Measurements from ENCODE around the gene FOXO3.

The FOXO3 gene

GRCh38 chr6:108576709-108577108, 16.0 kb downstream of the FOXO3 start:
- H3K36me3 ChIP-seq (ENCODE audit: control insufficient read depth, insufficient read depth, low read length): no peaks in the 10 kb centered on the region
- no peaks in the 10 kb centered on the region for H3K9me3 ChIP-seq (ENCODE audit: control insufficient read depth, low read length)
- no peaks in the 10 kb centered on the region for H3K27me3 ChIP-seq (ENCODE audit: control insufficient read depth, insufficient read depth, low read length, poor library complexity, severe bottlenecking)
- H3K27ac ChIP-seq (ENCODE audit: insufficient read depth, low read depth, low read length, poor library complexity, severe bottlenecking): no peak overlapping the region
- peaks cover 5% of the 10 kb centered on the region for H3K4me1 ChIP-seq (ENCODE audit: control insufficient read depth, insufficient read depth, low read length)
- no peak overlapping the region for H3K4me3 ChIP-seq (ENCODE audit: insufficient read depth, low read depth, low read length)
- no CpG with 5 or more reads among the region's 1 CpG for WGBS, 2 experiments

- 94 to 99% methylated on average over 4 of the region's 4 CpGs for WGBS, 2 experiments
- H3K36me3 ChIP-seq (ENCODE audit: control insufficient read depth, insufficient read depth, low read length): no peaks in the 10 kb centered on the region
- no peak overlapping the region for H3K27ac ChIP-seq (ENCODE audit: insufficient read depth, low read depth, low read length, poor library complexity, severe bottlenecking)
- H3K4me3 ChIP-seq (ENCODE audit: insufficient read depth, low read depth, low read length): no peak overlapping the region
- H3K9me3 ChIP-seq (ENCODE audit: control insufficient read depth, low read length): no peaks in the 10 kb centered on the region
- H3K27me3 ChIP-seq (ENCODE audit: control insufficient read depth, insufficient read depth, low read length, poor library complexity, severe bottlenecking): no peaks in the 10 kb centered on the region
- H3K4me1 ChIP-seq (ENCODE audit: control insufficient read depth, insufficient read depth, low read length): peaks cover 5% of the 10 kb centered on the region
These were observed 17.4 kb downstream of the FOXO3 start for GRCh38 chr6:108578166-108578565.

- H3K9me3 ChIP-seq (ENCODE audit: control insufficient read depth, low read length): no peaks in the 10 kb centered on the region
These were observed 18.0 kb downstream of the FOXO3 start for GRCh38 chr6:108578595-108579327.

GRCh38 chr6:108579328-108579721, 18.6 kb downstream of the FOXO3 start:
- WGBS, 2 experiments: 94 to 95% methylated on average over 2 of the region's 2 CpGs
- peaks cover 5% of the 10 kb centered on the region for H3K4me1 ChIP-seq (ENCODE audit: control insufficient read depth, insufficient read depth, low read length)

More at GRCh38 chr6:108578595-108579327, 18.0 kb downstream of the FOXO3 start:
- H3K36me3 ChIP-seq (ENCODE audit: control insufficient read depth, insufficient read depth, low read length): no peaks in the 10 kb centered on the region
- H3K27ac ChIP-seq (ENCODE audit: insufficient read depth, low read depth, low read length, poor library complexity, severe bottlenecking): no peak overlapping the region
- 94 to 97% methylated on average over 9 of the region's 9 CpGs for WGBS, 2 experiments
- peaks cover 5% of the 10 kb centered on the region for H3K4me1 ChIP-seq (ENCODE audit: control insufficient read depth, insufficient read depth, low read length)
- no peaks in the 10 kb centered on the region for H3K27me3 ChIP-seq (ENCODE audit: control insufficient read depth, insufficient read depth, low read length, poor library complexity, severe bottlenecking)
- H3K4me3 ChIP-seq (ENCODE audit: insufficient read depth, low read depth, low read length): no peak overlapping the region

GRCh38 chr6:108580646-108581045, 19.9 kb downstream of the FOXO3 start:
- H3K9me3 ChIP-seq (ENCODE audit: control insufficient read depth, low read length): no peaks in the 10 kb centered on the region
- no peaks in the 10 kb centered on the region for H3K36me3 ChIP-seq (ENCODE audit: control insufficient read depth, insufficient read depth, low read length)
- H3K4me1 ChIP-seq (ENCODE audit: control insufficient read depth, insufficient read depth, low read length): peaks cover 5% of the 10 kb centered on the region
- no peaks in the 10 kb centered on the region for H3K27me3 ChIP-seq (ENCODE audit: control insufficient read depth, insufficient read depth, low read length, poor library complexity, severe bottlenecking)
- no peak overlapping the region for H3K4me3 ChIP-seq (ENCODE audit: insufficient read depth, low read depth, low read length)
- no peak overlapping the region for H3K27ac ChIP-seq (ENCODE audit: insufficient read depth, low read depth, low read length, poor library complexity, severe bottlenecking)
- 78 to 92% methylated on average over 2 of the region's 2 CpGs for WGBS, 2 experiments

More at GRCh38 chr6:108579328-108579721, 18.6 kb downstream of the FOXO3 start:
- Histone ChIP-seq H3K36me3 (ENCODE audit: control insufficient read depth, insufficient read depth, low read length) (no peaks in the 10 kb centered on the region), H3K4me3 (ENCODE audit: insufficient read depth, low read depth, low read length) (no peak overlapping the region), H3K27ac (ENCODE audit: insufficient read depth, low read depth, low read length, poor library complexity, severe bottlenecking) (no peak overlapping the region), H3K27me3 (ENCODE audit: control insufficient read depth, insufficient read depth, low read length, poor library complexity, severe bottlenecking) (no peaks in the 10 kb centered on the region), H3K9me3 (ENCODE audit: control insufficient read depth, low read length) (no peaks in the 10 kb centered on the region)

- Histone ChIP-seq H3K4me1 (ENCODE audit: control insufficient read depth, insufficient read depth, low read length) (peaks cover 5% of the 10 kb centered on the region), H3K4me3 (ENCODE audit: insufficient read depth, low read depth, low read length) (no peak overlapping the region), H3K9me3 (ENCODE audit: control insufficient read depth, low read length) (no peaks in the 10 kb centered on the region), H3K27ac (ENCODE audit: insufficient read depth, low read depth, low read length, poor library complexity, severe bottlenecking) (no peak overlapping the region), H3K36me3 (ENCODE audit: control insufficient read depth, insufficient read depth, low read length) (no peaks in the 10 kb centered on the region), H3K27me3 (ENCODE audit: control insufficient read depth, insufficient read depth, low read length, poor library complexity, severe bottlenecking) (no peaks in the 10 kb centered on the region)
- 83 to 100% methylated on average over 1 to 3 of the region's 3 CpGs for WGBS, 2 experiments
These were observed 20.7 kb downstream of the FOXO3 start for GRCh38 chr6:108581237-108581931.

GRCh38 chr6:108581932-108582475, 21.3 kb downstream of the FOXO3 start:
- 67 to 70% methylated on average over 1 of the region's 1 CpG for WGBS, 2 experiments
- Histone ChIP-seq H3K36me3 (ENCODE audit: control insufficient read depth, insufficient read depth, low read length) (no peaks in the 10 kb centered on the region), H3K27ac (ENCODE audit: insufficient read depth, low read depth, low read length, poor library complexity, severe bottlenecking) (no peak overlapping the region), H3K4me1 (ENCODE audit: control insufficient read depth, insufficient read depth, low read length) (peaks cover 6% of the 10 kb centered on the region), H3K9me3 (ENCODE audit: control insufficient read depth, low read length) (no peaks in the 10 kb centered on the region), H3K4me3 (ENCODE audit: insufficient read depth, low read depth, low read length) (no peak overlapping the region), H3K27me3 (ENCODE audit: control insufficient read depth, insufficient read depth, low read length, poor library complexity, severe bottlenecking) (no peaks in the 10 kb centered on the region)

GRCh38 chr6:108582618-108583017, 21.9 kb downstream of the FOXO3 start:
- H3K27me3 ChIP-seq (ENCODE audit: control insufficient read depth, insufficient read depth, low read length, poor library complexity, severe bottlenecking): no peaks in the 10 kb centered on the region
- H3K4me3 ChIP-seq (ENCODE audit: insufficient read depth, low read depth, low read length): no peak overlapping the region
- H3K9me3 ChIP-seq (ENCODE audit: control insufficient read depth, low read length): no peaks in the 10 kb centered on the region
- peaks cover 12% of the 10 kb centered on the region for H3K4me1 ChIP-seq (ENCODE audit: control insufficient read depth, insufficient read depth, low read length)
- H3K27ac ChIP-seq (ENCODE audit: insufficient read depth, low read depth, low read length, poor library complexity, severe bottlenecking): no peak overlapping the region
- 52 to 65% methylated on average over 3 of the region's 3 CpGs for WGBS, 2 experiments
- H3K36me3 ChIP-seq (ENCODE audit: control insufficient read depth, insufficient read depth, low read length): no peaks in the 10 kb centered on the region

GRCh38 chr6:108584323-108584722, 23.6 kb downstream of the FOXO3 start:
- Histone ChIP-seq H3K9me3 (ENCODE audit: control insufficient read depth, low read length) (no peaks in the 10 kb centered on the region), H3K4me1 (ENCODE audit: control insufficient read depth, insufficient read depth, low read length) (peaks cover 29% of the 10 kb centered on the region), H3K4me3 (ENCODE audit: insufficient read depth, low read depth, low read length) (no peak overlapping the region), H3K27ac (ENCODE audit: insufficient read depth, low read depth, low read length, poor library complexity, severe bottlenecking) (no peak overlapping the region), H3K27me3 (ENCODE audit: control insufficient read depth, insufficient read depth, low read length, poor library complexity, severe bottlenecking) (no peaks in the 10 kb centered on the region), H3K36me3 (ENCODE audit: control insufficient read depth, insufficient read depth, low read length) (no peaks in the 10 kb centered on the region)
- WGBS, 2 experiments: 90 to 95% methylated on average over 5 of the region's 5 CpGs

- Histone ChIP-seq H3K36me3 (ENCODE audit: control insufficient read depth, insufficient read depth, low read length) (no peaks in the 10 kb centered on the region), H3K4me1 (ENCODE audit: control insufficient read depth, insufficient read depth, low read length) (peaks cover 34% of the 10 kb centered on the region), H3K4me3 (ENCODE audit: insufficient read depth, low read depth, low read length) (no peak overlapping the region), H3K9me3 (ENCODE audit: control insufficient read depth, low read length) (no peaks in the 10 kb centered on the region), H3K27me3 (ENCODE audit: control insufficient read depth, insufficient read depth, low read length, poor library complexity, severe bottlenecking) (no peaks in the 10 kb centered on the region), H3K27ac (ENCODE audit: insufficient read depth, low read depth, low read length, poor library complexity, severe bottlenecking) (no peak overlapping the region)
- WGBS, 2 experiments: 94 to 97% methylated on average over 2 of the region's 2 CpGs
These were observed 24.6 kb downstream of the FOXO3 start for GRCh38 chr6:108585359-108585758.
